T-cell (primary cell): Measurements from ENCODE around the gene CFAP299. TPM values are rescaled to one million over a fixed set of nuclear protein-coding genes. Genes with fewer than 3 reads are reported as not detected.

Source experiments
- ATAC-seq, 4 experiments: fragments of 200-7000 bp in 3 of 4; fragments of 150-1000 bp in 1 of 4; cut with Tn5 transposase; replicated peaks in 1 of 4; 1 replicate in 3 of 4; 2 replicates in 1 of 4; pipeline ENCODE4 v1.10.0; 2021; ENCODE audit warnings: moderate library complexity in 3 of 4, mild to moderate bottlenecking in 2 of 4, moderate number of reproducible peaks in 1 of 4
- CTCF ChIA-PET, 2 donors: fragments of 300-600 bp; sonication (Branson Sonifier 250); formaldehyde crosslinking; loops; one replicate each; lab custom pipeline; 2022; ENCODE audit warnings: antibody characterized with exemption in 2 of 2; lab: Charles Lee
- POLR2A ChIA-PET, 2 donors: fragments of 300-600 bp; sonication (Branson Sonifier 250); formaldehyde crosslinking; loops; one replicate each; lab custom pipeline; 2022; ENCODE audit warnings: antibody characterized with exemption in 2 of 2; lab: Charles Lee
- DNase-seq, 35 experiments: peaks; one replicate each; pipeline versions ENCODE4 v3.0.0 to v3.0.0-alpha.2; 2013 to 2023
- H3K27ac ChIP-seq: one replicate; pipeline ENCODE4 v1.5.1; 2013; ENCODE audit warnings: low read length
- H3K27me3 ChIP-seq, 2 experiments: replicated peaks in 1 of 2; 1 replicate in 1 of 2; 2 replicates in 1 of 2; pipeline versions ENCODE4 v1.6.1 to v1.7.0; 2013; ENCODE audit warnings: low read length in 1 of 2, mixed read lengths in 1 of 2; ENCODE audit not compliant: control insufficient read depth in 2 of 2, insufficient read depth in 2 of 2; ENCODE audit errors: extremely low read depth in 1 of 2
- H3K36me3 ChIP-seq, 2 donors: 1 replicate in 1 of 2; 2 replicates in 1 of 2; pipeline versions ENCODE4 v1.6.1 to v1.7.0; 2013; ENCODE audit warnings: low read length in 1 of 2; ENCODE audit not compliant: control insufficient read depth in 2 of 2, insufficient read depth in 1 of 2; ENCODE audit errors: extremely low read depth in 1 of 2
- H3K4me1 ChIP-seq, 2 experiments: 1 replicate in 1 of 2; 2 replicates in 1 of 2; pipeline versions ENCODE4 v1.6.1 to v1.7.0; 2013; ENCODE audit warnings: low read length in 2 of 2, mixed read lengths in 1 of 2; ENCODE audit not compliant: insufficient read depth in 2 of 2, control insufficient read depth in 1 of 2; ENCODE audit errors: extremely low read depth in 1 of 2
- H3K4me3 ChIP-seq, 2 donors: 1 replicate in 1 of 2; 2 replicates in 1 of 2; pipeline versions ENCODE4 v1.5.1 to v1.7.0; 2013; ENCODE audit warnings: mild to moderate bottlenecking in 2 of 2, low read length in 1 of 2, moderate library complexity in 1 of 2; ENCODE audit not compliant: control insufficient read depth in 1 of 2; ENCODE audit errors: extremely low read depth in 1 of 2
- H3K9me3 ChIP-seq: 2 replicates; pipeline ENCODE4 v1.7.0; 2013
- H3K27ac Mint-ChIP-seq, 2 donors: one replicate each; pipeline ENCODE4 v1.8.0; 2020 to 2021; ENCODE audit warnings: mild to moderate bottlenecking in 2 of 2, mixed read lengths in 2 of 2
- H3K27me3 Mint-ChIP-seq, 2 donors: one replicate each; pipeline ENCODE4 v1.8.0; 2021 to 2022; ENCODE audit warnings: mixed read lengths in 2 of 2
- H3K36me3 Mint-ChIP-seq: one replicate; pipeline ENCODE4 v1.8.0; 2021; ENCODE audit warnings: mixed read lengths
- H3K4me1 Mint-ChIP-seq, 3 donors: one replicate each; pipeline ENCODE4 v1.8.0; 2020 to 2022; ENCODE audit warnings: mixed read lengths in 3 of 3, mild to moderate bottlenecking in 1 of 3
- H3K4me3 Mint-ChIP-seq, 3 donors: one replicate each; pipeline ENCODE4 v1.8.0; 2020 to 2022; ENCODE audit warnings: mild to moderate bottlenecking in 3 of 3, mixed read lengths in 3 of 3, moderate library complexity in 3 of 3
- H3K9me3 Mint-ChIP-seq, 3 donors: one replicate each; pipeline ENCODE4 v1.8.0; 2020 to 2022; ENCODE audit warnings: mixed read lengths in 3 of 3
- whole genome bisulfite sequencing: methylation state at CpG from one replicate; pipeline ENCODE4 v1.1.5; 2013; ENCODE audit warnings: missing lambda C conversion rate; ENCODE audit not compliant: insufficient coverage; 5-methylcytosine and 5-hydroxymethylcytosine counted together
- total RNA-seq, 35 experiments: library from RNA in 6 of 35; stranded (reverse) in 6 of 35; fragments of 120-200 nt in 1 of 35; gene quantifications; one replicate each; pipeline versions ENCODE4 v1.2.1 to v1.2.4 and lab custom pipeline; 2013 to 2026

The CFAP299 gene
- total RNA-seq, 5 donors from 2014 or later (not counting 1 experiment from before 2014, with no cell fraction given): 0.35 TPM; not detected in 4

DNA sequence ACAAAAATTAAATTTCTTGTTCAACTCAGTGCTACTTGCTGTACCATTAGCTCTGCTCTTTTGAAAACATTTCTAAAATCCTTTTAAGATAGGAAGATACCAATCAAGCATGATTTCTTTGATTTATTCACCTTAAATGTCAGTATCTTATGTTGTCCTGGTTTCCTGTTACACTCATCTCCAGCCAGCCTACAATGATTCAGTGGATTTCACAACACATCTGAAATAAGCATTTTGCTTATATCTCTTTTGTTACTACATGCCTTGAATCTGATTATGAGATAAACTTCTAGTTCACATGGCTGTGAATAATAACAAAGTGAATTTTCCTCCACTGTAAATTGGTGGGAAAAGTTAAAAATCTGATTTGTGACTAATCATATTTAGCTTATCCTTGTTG lies 582.5 kb downstream of the CFAP299 start:
- Histone ChIP-seq H3K4me1 (no peaks in the 10 kb centered on the region), H3K27me3 (no peaks in the 10 kb centered on the region), H3K27ac (no peak overlapping the region), H3K9me3 (no peaks in the 10 kb centered on the region), H3K4me3 (no peak overlapping the region), H3K36me3 (no peaks in the 10 kb centered on the region)
- peaks cover 3 to 4% of the 10 kb centered on the region in 2 donors for H3K27me3 Mint-ChIP-seq
- H3K27ac Mint-ChIP-seq: no peak overlapping the region
- no peaks in the 10 kb centered on the region for H3K9me3 Mint-ChIP-seq
- H3K4me3 Mint-ChIP-seq: no peak overlapping the region
- ChIA-PET POLR2A (interaction anchor here in 1 of 2 donors (0.7 kb wide), 1 partner anchor 14 kb away, joined by 3 read pairs; no protein-coding TSS in a partner anchor), CTCF (no interaction called here)
- H3K4me1 Mint-ChIP-seq: no peaks in the 10 kb centered on the region
- DNase-seq (no peak), ATAC-seq (no peak)
- no peaks in the 10 kb centered on the region for H3K36me3 Mint-ChIP-seq

DNA sequence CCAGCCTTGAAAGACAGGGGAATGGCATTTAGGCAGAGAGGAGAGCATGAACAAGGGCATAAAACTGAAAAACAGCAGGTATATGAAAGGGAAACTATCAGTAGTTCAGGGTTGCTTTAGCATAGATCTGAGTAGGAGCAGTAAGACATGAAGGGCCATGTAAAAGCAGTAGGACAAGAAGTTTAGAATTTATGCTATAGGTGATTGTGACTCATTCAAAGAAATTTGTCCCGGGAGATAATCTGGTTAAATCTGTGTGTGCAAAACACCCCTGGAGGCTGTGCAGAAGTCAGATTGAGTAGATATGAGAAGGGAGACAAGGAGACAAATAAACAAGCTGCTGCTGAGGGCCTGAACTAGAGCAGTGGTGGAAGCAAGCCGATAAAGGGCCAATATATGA lies 585.9 kb downstream of the CFAP299 start:
- no peak overlapping the region for H3K4me3 Mint-ChIP-seq
- H3K27ac Mint-ChIP-seq: no peak overlapping the region
- H3K9me3 Mint-ChIP-seq: no peaks in the 10 kb centered on the region
- no peak for ATAC-seq
- Histone ChIP-seq H3K27ac (no peak overlapping the region), H3K36me3 (no peaks in the 10 kb centered on the region), H3K27me3 (peaks cover 0 to 2% of the 10 kb centered on the region in 2 experiments), H3K4me1 (no peaks in the 10 kb centered on the region), H3K9me3 (no peaks in the 10 kb centered on the region), H3K4me3 (no peak overlapping the region)
- WGBS: 83% methylated on average over 2 of the region's 2 CpGs
- CTCF ChIA-PET: no interaction called here
- no peak for DNase-seq
- H3K36me3 Mint-ChIP-seq: no peaks in the 10 kb centered on the region
- H3K27me3 Mint-ChIP-seq: peaks cover 3 to 4% of the 10 kb centered on the region in 2 donors
- POLR2A ChIA-PET: no interaction called here
- no peaks in the 10 kb centered on the region for H3K4me1 Mint-ChIP-seq

DNA sequence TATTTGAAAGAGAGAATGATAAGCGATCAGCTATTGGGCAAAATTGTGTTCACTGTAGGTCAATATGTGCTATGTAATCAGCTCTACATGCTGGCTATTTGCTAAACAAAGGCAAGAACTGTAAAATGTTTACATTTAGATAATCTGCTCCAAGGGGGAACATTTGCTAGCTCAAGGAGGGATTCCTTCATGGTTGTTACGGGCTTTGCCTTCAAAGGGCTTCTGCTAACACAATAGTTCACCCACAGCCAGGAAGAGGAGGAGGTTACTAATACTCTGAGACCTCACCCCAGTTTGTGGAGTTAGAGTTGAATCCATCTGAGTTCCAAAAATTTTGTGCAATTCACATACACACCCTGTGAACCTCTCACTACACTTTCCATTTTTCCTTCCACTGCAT lies 587.4 kb downstream of the CFAP299 start:
- no peaks in the 10 kb centered on the region for H3K9me3 Mint-ChIP-seq
- CTCF ChIA-PET: no interaction called here
- no peak for ATAC-seq

DNA sequence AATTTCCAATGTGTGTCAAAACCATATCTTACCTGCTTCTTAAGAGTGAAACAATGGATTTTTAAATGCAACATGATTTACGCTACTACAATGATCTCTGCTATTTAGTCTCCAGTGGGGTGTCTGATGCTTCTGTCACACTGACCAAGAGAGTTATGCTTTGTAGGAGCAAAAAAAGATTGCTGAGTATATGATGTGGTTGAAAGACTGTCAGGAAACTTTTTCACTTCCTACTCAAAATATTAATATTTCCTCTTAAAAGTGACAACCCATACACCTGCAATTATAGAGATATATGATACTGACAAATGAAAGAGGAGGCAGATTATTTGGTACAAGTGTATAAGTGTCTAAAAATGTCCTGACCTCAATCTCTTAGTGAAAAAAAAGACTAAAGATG lies 589.8 kb downstream of the CFAP299 start:
- Histone ChIP-seq H3K27ac (no peak overlapping the region), H3K36me3 (no peaks in the 10 kb centered on the region), H3K9me3 (no peaks in the 10 kb centered on the region), H3K4me1 (no peaks in the 10 kb centered on the region), H3K27me3 (peaks cover 0 to 2% of the 10 kb centered on the region in 2 experiments), H3K4me3 (no peak overlapping the region)
- H3K27me3 Mint-ChIP-seq: no peaks in the 10 kb centered on the region
- H3K27ac Mint-ChIP-seq: no peak overlapping the region
- ChIA-PET POLR2A (no interaction called here), CTCF (interaction anchor here in 1 of 2 donors (0.9 kb wide), 1 partner anchor 28 kb away, joined by 3 read pairs; no protein-coding TSS in a partner anchor)
- H3K9me3 Mint-ChIP-seq: no peaks in the 10 kb centered on the region
- H3K36me3 Mint-ChIP-seq: no peaks in the 10 kb centered on the region
- WGBS: no CpG with 5 or more reads among the region's 1 CpG
- ATAC-seq (no peak), DNase-seq (no peak)
- no peaks in the 10 kb centered on the region for H3K4me1 Mint-ChIP-seq
- H3K4me3 Mint-ChIP-seq: no peak overlapping the region

More for the DNA sequence above, 587.4 kb downstream of the CFAP299 start:
- POLR2A ChIA-PET: no interaction called here
- Mint-ChIP-seq H3K36me3 (no peaks in the 10 kb centered on the region), H3K4me3 (no peak overlapping the region), H3K27ac (no peak overlapping the region), H3K4me1 (no peaks in the 10 kb centered on the region), H3K27me3 (no peaks in the 10 kb centered on the region)
- H3K4me3 ChIP-seq: no peak overlapping the region
- DNase-seq: no peak
- no peaks in the 10 kb centered on the region for H3K4me1 ChIP-seq
- WGBS: no CpG with 5 or more reads among the region's 2 CpGs
- H3K27me3 ChIP-seq: peaks cover 0 to 2% of the 10 kb centered on the region in 2 experiments
- H3K9me3 ChIP-seq: no peaks in the 10 kb centered on the region
- H3K36me3 ChIP-seq: no peaks in the 10 kb centered on the region
- no peak overlapping the region for H3K27ac ChIP-seq

DNA sequence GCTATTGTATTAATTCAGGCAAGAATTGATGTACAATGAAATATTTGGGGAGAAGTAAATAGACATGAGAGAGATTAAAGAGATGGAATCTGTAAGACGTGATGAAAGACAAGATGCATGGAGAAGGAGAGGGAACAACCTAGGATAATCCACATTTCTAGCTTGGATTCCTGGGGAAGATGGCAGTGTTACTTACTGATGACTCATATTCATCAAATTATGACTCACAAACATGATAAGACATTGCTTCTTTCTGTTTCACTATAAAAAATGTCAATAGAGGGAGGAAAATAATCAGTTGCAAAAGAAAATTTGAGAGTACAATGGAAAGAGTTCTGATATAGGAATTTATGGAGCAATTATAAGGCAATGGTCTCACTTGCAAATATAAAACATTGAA lies 590.9 kb downstream of the CFAP299 start:
- Mint-ChIP-seq H3K4me3 (no peak overlapping the region), H3K9me3 (no peaks in the 10 kb centered on the region), H3K27me3 (no peaks in the 10 kb centered on the region), H3K36me3 (no peaks in the 10 kb centered on the region), H3K27ac (no peak overlapping the region), H3K4me1 (no peaks in the 10 kb centered on the region)
- Histone ChIP-seq H3K9me3 (no peaks in the 10 kb centered on the region), H3K36me3 (no peaks in the 10 kb centered on the region), H3K27ac (no peak overlapping the region), H3K4me3 (no peak overlapping the region), H3K27me3 (peaks cover 0 to 2% of the 10 kb centered on the region in 2 experiments), H3K4me1 (no peaks in the 10 kb centered on the region)
- ChIA-PET CTCF (no interaction called here), POLR2A (no interaction called here)
- no CpG with 5 or more reads among the region's 1 CpG for WGBS
- ATAC-seq (no peak), DNase-seq (no peak)

DNA sequence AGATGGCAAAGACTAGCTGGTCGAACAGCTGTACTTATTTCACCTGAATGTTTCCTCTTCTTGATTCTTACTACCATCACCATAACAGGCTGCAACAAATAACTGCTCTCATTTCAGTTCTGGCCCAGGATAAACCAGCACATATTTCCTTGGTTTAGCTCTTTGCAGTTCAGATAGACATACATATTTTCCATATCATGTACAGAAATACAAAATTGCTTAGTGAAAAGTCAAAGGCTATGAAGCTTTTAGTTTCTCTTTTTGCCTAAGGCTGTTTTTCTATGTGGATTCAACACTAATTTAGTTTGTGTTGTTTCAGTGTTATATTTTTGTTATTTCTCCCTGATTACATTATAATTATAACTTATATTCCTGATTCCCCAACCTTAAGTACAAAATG lies 591.4 kb downstream of the CFAP299 start:
- Histone ChIP-seq H3K4me1 (no peaks in the 10 kb centered on the region), H3K27ac (no peak overlapping the region), H3K36me3 (no peaks in the 10 kb centered on the region), H3K9me3 (no peaks in the 10 kb centered on the region), H3K4me3 (no peak overlapping the region), H3K27me3 (peaks cover 0 to 2% of the 10 kb centered on the region in 2 experiments)
- no peak overlapping the region for H3K27ac Mint-ChIP-seq
- no peak for ATAC-seq
- H3K9me3 Mint-ChIP-seq: no peaks in the 10 kb centered on the region
- H3K4me1 Mint-ChIP-seq: no peaks in the 10 kb centered on the region
- H3K27me3 Mint-ChIP-seq: no peaks in the 10 kb centered on the region
- no peak for DNase-seq
- CTCF ChIA-PET: no interaction called here
- H3K36me3 Mint-ChIP-seq: no peaks in the 10 kb centered on the region
- POLR2A ChIA-PET: no interaction called here
- WGBS: 57% methylated on average over 1 of the region's 1 CpG
- no peak overlapping the region for H3K4me3 Mint-ChIP-seq

DNA sequence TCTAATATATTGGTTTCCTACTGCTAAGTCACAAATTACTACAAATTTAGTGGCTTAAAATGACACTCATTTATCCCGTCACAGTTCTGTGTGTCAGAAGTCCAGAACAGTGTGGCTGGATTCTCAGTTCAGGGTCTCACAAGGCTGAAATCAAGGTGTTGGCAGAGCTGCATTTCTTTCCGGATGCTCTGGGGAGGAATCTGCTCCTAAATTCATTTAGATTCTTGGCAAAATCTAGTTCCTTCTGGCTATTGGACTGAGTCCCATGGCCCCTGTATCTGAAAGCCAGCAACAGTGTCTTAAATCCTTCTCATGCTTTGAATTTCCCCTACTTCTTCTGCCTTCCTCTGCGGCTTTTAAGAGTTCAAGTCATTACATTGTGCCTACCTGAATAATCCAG lies 591.9 kb downstream of the CFAP299 start:
- DNase-seq (no peak), ATAC-seq (no peak)
- CTCF ChIA-PET: no interaction called here
- no peak overlapping the region for H3K4me3 ChIP-seq
- no peaks in the 10 kb centered on the region for H3K4me1 ChIP-seq
- H3K4me3 Mint-ChIP-seq: no peak overlapping the region
- POLR2A ChIA-PET: no interaction called here
- no peaks in the 10 kb centered on the region for H3K9me3 Mint-ChIP-seq
- H3K9me3 ChIP-seq: no peaks in the 10 kb centered on the region
- no peak overlapping the region for H3K27ac Mint-ChIP-seq
- H3K27me3 Mint-ChIP-seq: no peaks in the 10 kb centered on the region
- no peaks in the 10 kb centered on the region for H3K36me3 Mint-ChIP-seq
- 93% methylated on average over 3 of the region's 3 CpGs for WGBS
- H3K36me3 ChIP-seq: no peaks in the 10 kb centered on the region
- H3K27ac ChIP-seq: no peak overlapping the region
- no peaks in the 10 kb centered on the region for H3K4me1 Mint-ChIP-seq
- peaks cover 0 to 2% of the 10 kb centered on the region in 2 experiments for H3K27me3 ChIP-seq
